ENCODE data around the gene ING5. TPM values are rescaled to one million over a fixed set of nuclear protein-coding genes. Genes with fewer than 3 reads are reported as not detected.
"Not testable (repeated sequence)": the region's sequence is repeated elsewhere in the genome, so short reads cannot be mapped to it uniquely, and the experiment has no call there.

The ING5 gene
- total RNA-seq, 1 donor from 2014 or later: 16.2 TPM

DNA sequence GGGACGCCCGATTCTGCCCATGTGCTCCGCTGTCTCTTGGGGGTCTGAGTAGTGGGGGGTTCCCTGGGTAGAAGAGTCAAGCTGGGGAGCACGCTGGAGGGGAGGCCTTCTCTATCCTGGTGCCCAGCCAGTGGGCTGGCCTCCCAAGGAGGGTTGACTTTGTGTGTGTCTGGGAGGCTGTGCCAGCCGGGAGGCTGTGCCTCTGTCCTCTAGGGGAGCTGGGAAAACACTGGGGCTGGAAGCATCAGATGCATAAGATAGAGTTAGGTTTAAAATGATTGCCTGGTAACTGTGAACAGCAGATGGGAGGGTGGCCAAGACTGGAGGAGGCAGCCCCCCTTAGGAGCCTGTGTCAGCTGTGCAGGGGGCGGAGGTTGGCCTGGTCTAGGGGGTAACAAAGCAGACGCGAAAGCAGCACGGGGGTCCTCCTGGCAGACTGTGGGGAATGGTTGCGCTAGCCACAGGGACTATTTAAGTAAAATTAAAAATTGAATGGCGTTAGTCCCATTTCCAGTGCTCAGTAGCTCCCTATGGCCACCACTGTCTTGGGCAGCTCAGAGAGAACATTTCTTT lies 1.3 kb downstream of the ING5 start:
- no peak for DNase-seq (ENCODE audit: extremely low read depth, low read depth, low spot score)

DNA sequence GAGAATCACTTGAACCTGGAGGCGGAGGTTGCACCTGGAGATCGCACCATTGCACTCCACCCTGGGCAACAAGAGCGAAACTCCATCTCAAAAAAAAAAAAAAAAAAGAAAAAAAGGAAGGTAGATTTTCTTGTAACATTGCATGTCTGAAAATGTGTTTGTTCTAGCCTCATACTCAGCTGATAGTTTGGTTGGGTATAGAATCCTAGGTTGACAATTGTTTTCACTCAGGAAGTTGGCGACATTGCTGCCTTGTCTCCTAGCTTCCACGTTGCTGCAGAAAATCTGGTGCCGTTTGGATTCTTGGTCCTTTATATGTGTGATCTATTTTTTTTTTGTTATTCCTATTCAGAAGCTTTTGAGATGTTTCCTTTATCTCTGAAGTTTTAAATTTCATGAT lies 4.7 kb downstream of the ING5 start:
- DNase-seq (ENCODE audit: extremely low read depth, low read depth, low spot score): no peak

DNA sequence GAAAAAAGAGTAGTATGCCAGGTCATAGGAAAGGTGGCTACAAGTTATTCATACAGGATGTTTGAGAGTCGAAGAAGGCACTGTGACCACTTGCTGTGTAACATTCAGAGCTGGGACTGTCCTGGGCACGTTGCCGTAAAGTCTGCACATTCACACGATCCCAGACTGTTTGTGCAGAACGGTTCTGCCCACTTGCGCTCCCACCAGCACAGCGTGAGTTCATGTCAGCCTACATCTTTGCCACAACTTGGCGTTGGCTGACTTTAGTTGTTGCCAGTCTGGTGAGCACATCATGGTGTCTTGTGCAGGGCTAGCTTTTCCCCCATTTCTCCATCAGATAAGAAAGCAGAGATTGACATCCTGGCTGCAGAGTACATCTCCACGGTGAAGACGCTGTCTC lies 7.0 kb downstream of the ING5 start:
- no peak for DNase-seq (ENCODE audit: extremely low read depth, low read depth, low spot score)

DNA sequence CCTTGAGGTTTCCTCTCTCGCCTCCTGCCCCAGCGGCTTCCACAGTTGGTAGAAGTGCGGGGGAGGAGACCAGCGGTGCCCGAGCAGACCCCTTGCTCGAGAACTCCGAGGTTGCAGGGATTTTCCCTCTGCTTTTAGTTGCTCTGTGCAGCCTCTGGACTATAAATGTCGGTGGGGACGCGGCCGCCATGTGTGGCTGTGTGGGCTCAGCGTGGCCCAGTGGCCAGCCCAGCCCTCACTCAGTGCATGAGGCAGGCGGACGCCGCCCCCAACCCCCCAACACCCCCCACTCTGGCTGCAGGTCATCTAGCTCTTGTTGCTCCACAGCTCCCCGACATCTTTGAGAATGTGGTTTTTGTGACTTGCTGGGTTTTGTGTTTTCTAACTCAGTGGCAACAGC lies 17.3 kb downstream of the ING5 start:
- no peak for DNase-seq (ENCODE audit: extremely low read depth, low read depth, low spot score)

DNA sequence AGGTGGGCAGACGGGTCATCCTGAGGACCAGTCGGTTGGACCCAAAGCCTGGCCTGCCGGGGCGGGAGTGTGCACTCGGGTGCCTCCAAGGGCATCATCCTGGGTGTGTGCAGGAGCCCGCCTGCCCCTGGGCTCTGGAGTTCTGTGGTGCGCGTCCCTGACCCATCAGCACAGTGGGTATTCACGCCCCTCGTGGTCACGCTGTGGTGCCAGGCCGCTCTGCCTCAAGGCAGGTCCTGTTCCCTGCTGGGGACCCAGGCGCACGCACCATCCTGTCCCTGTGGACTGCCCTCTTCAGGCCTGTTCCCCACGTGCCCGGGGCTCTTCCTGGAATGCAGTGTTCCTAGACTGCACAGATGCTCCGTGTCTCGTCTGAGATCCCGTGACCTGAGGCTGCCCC lies 18.3 kb downstream of the ING5 start:
- no peak for DNase-seq (ENCODE audit: extremely low read depth, low read depth, low spot score)

DNA sequence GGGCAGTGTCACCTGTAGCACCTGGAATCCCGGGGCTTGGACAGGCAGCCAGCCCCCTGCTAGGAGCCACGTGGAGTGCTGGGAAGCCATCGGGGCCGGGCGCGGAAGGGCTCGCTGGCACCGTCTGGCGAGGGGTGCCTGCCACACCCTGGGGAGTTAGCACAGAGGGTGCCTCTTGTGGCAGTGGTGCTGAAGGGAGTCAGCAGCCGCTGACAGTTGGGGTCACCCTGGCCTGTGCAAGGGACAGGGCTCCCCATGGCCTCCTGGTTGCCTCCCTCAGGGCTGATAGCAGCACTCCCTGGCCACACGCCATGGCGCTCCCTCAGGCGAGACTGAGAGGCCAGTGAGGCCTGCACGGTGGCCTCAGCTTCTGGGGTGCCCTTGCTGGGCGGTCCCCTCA lies 18.7 kb downstream of the ING5 start:
- no peak for DNase-seq (ENCODE audit: extremely low read depth, low read depth, low spot score)

DNA sequence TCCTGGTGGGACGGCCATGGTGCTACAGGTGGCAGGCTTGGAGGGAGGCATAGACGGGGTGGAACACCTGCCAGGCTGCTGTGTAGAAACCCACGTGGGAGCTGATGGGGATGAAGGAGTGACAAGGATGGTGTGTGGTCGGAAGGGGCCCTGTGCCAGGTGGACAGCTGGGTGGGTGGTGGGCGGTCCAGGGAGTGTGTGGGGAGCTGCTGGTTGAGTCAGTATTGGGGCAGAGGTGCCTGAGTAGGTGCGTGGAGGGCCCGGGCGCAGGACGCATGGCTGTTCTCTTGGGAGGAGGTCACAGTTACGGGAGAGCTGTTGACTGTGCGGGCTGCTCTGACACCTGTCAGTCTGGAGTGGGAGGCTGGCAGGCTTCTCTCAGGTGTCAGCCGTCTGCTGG lies 20.0 kb downstream of the ING5 start:
- no peak for DNase-seq (ENCODE audit: extremely low read depth, low read depth, low spot score)

DNA sequence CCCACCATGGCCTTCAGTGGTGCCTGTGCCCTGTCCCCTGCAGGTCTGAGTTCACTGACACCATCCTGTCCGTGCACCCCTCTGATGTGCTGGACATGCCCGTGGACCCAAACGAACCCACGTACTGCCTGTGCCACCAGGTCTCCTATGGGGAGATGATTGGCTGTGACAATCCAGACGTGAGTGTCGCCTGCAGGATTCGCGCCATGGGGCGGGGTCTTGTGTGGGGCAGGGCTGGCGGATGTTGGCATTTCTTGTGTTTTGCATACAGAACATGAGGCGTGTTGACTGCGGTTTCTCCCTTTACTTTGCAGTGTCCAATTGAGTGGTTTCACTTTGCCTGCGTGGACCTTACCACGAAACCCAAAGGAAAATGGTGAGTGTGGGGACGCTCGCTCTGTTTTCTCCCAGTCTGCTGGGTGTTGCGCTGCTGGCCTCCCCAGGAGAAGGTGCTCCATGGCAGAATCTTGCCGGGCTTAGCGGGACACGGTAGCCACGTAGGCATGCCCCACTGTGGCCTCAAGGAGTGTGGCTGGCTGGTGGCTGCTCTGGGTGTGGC lies 21.1 kb downstream of the ING5 start:
- no peak for DNase-seq (ENCODE audit: extremely low read depth, low read depth, low spot score)

DNA sequence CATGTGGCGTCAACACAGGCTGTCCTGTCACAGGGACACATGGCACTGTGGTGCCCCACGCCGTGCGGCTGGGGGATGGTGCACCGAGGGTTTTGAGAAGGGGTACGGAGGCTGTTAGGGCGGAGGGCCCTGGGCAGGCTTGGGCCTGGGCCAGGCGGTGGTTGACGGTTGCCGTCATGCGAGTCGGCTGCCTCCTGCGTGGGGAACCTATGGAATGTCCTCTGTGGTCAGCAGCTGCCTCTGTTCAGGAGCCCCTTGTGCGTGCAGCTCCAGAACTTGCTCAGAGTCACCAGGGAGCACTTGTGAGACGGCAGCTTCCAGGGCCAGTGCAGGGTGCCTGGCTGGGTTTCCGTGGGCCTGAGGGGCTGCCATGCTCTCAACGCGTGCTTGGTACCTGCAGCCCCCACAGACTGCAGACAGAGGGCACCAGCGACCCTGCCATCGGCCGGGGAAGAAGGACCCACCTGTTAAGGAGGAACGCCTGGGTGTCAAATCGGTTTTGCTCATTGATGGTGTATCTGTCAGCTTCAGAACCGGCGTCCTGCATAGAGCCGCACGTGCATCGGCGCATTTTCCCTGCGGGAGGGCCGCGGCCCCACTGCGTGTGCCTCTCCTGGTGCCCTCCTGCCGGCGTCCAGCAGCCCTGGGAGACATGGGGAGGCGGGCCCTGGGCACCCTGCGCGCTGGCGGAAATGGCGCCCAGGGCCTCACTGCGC lies 22.6 kb downstream of the ING5 start:
- DNase-seq (ENCODE audit: extremely low read depth, low read depth, low spot score): no peak

DNA sequence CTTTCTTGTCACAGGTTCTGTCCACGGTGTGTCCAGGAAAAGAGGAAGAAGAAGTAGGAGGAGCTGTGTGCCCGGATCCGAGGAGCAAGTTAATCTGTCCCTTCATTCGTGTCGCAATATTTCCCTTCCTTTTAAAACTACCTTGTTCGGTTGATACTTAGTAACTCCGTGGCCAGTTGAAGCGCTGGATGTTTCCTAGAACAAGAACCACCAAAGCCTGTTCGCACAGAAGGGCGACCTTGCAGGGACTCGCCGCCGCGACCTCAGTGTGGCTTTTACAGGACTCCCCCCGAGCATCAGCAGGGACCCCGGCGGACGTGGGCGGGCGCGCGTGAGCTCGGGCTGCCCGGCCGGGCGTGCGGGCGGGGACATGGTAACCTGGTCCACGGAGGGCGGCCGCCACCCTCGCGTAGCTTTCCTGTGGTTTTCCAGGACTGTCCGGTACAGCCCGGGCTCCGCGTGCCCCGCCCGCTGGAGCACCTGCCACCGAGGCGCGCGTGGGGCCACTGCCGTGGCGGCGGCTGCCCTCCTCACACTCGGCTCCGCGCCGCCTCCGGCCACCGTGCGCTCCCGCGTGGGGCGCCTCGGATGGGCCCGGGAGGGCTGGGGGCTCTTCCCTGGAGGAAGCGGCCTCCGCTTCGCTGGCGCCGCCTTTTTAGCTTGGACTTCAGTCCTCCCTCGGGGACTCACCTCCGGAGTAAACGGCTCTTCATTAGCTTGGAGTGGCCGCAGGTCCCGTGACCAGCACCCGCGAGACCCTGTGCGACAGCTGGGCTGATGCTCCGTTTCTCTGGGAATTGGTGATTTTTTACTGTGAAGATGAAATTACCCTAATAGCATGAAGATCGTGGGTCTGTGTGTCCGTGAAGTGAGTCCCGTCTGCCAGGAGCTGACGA lies 23.4 kb downstream of the ING5 start:
- DNase-seq (ENCODE audit: extremely low read depth, low read depth, low spot score): no peak

DNA sequence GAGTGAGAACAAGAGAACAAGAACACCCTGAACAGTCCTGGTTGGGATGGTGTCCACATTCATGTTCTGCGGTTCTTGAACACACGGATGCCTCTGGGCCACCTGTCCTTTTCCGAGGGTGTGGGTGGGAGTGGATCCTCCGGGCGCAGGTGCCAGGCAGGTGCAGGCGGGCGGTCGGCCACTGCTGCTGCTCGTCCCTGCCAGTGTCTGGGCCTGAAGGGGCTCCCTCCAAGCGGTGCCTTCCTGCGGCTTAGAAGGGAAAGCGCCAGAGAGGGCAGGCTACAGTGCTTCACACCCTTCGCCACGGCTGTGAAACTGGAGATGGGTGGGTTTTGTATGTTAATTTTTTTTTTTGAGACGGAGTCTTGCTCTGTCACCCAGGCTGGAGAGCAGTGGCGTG lies 24.6 kb downstream of the ING5 start:
- no peak for DNase-seq (ENCODE audit: extremely low read depth, low read depth, low spot score)

DNA sequence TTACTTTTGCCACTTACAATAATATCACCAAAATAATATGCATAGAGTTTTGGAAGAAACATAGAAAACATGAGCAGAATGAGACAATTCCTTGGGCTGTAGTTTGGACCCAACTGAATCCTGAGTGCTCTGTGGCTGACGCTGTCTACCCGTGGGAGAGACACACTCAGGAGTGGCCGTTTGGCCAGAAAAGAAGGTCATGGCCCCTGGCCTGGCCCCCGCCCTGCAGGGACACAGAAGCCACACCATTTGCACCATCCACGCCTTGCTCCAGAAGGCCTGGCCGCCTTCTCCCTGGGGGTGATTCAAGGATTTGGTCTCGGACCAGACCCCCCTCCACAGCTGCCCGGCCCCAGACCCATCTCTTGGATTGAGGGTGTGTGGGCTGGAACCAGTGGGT lies 26.2 kb downstream of the ING5 start:
- no peak for DNase-seq (ENCODE audit: extremely low read depth, low read depth, low spot score)

DNA sequence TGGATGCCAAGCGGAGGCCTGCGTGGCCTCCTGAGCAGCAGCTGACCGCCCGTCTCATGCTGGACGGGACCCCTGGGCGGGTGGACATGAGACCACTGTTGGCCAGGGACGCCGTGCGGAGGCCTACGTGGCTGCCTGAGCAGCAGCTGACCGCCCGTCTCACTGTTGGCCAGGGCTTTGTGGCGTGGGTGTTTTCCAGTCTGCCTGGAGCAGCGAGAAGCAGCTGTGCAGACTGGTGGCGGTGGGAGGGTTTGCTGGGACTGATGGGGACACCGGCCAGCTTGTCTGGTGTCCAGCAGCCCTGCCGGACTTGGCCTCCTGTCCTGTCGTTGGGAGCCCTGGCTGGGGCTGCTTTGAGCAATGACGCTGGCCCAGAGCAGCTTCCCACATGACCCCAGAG lies 26.8 kb downstream of the ING5 start:
- no peak for DNase-seq (ENCODE audit: extremely low read depth, low read depth, low spot score)

DNA sequence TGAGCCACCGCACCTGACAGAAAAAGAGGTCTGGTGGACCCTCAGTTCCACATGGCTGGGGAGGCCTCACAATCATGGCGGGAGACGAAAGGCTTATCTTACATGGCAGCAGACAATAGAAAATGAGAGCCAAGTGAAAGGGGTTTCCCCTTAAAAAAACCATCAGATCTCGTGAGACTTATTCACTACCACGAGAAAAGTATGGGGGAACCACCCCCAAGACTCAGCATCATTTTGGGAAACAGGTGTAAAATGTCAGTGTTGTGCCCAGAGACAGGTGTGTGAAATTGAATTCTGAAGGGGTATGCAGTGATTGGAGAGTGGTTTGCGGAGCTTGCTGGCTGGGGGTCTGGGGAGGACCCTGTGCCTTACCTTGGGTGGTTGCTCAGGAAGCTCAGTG lies 28.0 kb downstream of the ING5 start:
- DNase-seq (ENCODE audit: extremely low read depth, low read depth, low spot score): no peak

DNA sequence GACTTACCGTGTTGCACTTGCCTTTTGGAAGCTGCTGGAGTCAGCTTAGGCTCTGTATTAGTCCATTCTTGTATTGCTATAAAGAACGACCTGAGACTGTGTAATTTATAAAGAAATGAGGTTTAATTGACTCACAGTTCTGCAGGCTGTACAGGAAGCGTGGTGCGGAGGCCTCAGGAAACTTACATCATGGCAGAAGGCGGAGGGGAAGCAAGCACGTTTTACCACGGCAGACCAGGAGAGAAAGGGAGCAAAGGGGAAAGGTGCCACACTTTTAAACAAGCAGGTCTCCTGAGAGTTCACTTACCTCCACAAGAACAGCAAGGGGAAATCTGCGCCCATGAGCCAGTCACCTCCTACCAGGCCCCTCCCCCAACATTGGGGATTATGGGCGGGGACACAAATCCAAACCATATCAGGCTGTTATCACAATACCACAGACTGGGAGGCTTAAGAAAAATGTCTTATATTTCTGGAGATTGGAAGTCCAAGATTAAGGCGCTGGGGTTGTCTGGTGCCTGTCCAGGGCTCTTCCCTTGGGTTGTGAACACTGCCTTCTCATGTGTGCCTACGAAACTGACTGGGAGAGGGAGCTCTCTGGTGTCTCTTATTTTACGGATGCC lies 28.9 kb downstream of the ING5 start:
- DNase-seq (ENCODE audit: extremely low read depth, low read depth, low spot score): no peak

DNA sequence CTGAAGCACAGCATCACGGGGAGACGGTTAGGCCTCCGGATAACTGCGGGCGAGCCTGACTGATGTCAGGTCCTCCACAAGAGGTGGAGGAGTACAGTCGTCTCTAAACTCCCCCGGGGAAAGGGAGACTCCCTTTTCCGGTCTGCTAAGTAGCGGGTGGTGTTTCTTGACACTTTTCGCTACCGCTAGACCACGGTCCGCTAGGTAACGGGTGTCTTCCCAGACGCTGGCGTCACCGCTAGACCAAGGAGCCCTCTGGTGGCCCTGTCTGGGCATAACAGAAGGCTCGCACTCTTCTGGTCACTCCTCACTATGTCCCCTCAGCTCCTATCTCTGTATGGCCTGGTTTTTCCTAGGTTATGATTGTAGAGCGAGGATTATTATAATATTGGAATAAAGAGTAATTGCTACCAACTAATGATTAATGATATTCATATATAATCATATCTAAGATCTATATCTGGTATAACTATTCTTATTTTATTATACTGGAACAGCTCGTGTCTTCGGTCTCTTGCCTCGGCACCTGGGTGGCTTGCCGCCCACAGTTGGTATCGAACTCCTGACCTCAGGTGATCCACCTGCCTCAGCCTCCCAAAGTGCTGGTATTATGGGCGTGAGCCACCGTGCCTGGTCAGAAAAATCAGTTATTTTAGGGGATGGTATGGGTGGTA lies 30.8 kb downstream of the ING5 start:
- DNase-seq (ENCODE audit: extremely low read depth, low read depth, low spot score): not testable (repeated sequence)

DNA sequence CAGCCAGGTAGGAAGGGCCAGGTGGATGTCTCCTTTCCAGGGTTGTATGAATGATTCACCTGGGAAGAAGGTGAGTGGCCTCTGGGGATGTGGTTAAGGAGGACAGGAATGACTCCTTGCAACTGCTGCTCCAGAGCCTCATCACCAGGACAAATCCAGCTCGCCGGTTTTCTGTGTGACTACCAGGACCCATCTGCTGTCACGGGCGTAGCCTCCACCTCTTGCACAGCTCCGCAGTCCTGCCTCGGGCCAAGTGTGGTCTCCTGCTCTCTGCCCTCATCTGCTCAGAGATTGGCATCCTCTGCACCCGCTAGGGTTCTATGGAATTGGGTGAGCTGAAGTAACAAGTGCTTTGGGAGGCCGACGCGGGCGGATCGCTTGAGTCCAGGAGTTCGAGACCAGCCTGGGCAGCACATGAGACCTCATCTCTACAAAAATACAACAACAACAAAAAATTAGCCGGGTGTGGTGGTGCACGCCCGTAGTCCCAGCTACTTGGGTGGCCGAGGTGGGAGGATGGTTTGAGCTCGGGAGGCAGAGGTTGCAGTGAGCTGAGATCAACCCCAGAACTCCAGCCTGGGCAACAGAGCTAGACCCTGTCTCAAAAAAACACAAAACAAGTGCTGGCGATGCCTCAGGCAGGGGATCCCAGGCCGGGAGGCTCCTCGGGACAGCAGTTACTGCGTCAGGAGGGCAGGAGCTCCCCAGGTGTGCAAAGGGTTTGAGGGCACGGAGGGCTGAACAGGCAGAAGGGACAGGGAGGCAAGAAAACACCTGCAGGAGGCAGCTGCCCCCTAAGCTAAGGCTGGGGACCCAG lies 31.8 kb downstream of the ING5 start:
- DNase-seq (ENCODE audit: extremely low read depth, low read depth, low spot score): no peak

DNA sequence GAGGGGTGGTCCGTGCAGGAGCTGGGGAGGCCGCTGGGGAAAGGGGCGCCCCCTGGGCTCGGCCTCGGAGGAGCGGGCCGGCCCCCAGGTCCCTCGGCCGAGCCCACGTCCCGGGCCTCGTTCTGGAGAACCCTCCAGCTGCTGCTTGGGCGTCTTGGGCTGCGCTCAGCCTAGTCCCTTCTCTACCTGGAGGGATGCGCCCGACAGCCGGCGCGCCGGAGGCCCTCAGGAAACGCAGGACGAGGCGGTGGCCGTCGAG lies 32.3 kb downstream of the ING5 start:
- DNase-seq (ENCODE audit: extremely low read depth, low read depth, low spot score): no peak

DNA sequence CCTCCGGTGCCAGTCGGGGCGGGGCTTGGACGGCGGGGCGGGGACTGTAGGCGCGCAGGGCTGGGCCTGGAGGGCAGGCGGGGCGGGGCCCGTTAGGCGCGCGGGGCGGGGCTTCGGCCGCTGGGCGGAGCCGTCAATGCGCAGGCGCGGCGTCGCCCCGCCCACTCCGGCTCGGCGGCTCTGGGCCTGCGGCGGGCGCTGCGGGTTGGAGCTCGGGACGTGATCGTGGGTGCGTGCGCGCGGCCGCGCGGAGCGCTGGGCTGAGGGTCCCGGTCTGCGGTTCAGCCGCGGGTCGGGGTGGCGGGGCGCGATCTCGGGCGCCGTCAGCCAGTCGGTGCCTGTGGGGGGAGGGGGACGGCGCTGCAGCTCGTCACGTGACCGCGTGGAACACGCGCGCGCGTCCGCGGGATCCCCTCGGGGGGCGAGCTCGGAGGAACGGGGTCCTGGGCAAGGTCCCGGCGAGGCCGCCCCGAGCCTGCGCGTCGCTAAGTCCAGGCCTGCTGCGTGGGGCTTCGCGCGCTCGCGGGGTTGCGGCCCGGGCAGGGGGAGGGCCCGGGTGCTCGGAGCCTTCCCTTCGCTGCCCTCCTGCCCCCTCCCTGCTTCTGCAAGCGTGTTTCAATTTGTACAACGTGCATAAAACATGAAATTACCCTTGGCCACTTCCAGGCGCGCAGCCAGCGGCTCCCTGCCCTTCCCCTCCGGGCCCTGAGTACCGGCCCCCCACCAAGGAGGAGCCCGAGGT lies 32.8 kb downstream of the ING5 start, which contains the start of gene D2HGDH:
Gene D2HGDH, plus strand, starts transcription at position 164 of the 742 bp plus-strand sequence. CDS start 595 bp downstream, outside the sequence.
- no peak for DNase-seq (ENCODE audit: extremely low read depth, low read depth, low spot score)

Data from glomerular endothelial cell (primary cell).